Naive thymus-derived CD8-positive, alpha-beta T cell (primary cell): ENCODE results near the gene ART4. TPM values are rescaled to one million over a fixed set of nuclear protein-coding genes. Genes with fewer than 3 reads are reported as not detected.
A peak's percentile ranks its signal among the peaks of the same experiment; 100 is the strongest.

ENCODE experiments used
- ATAC-seq, 2 donors: fragments of 150-1000 bp; cut with Tn5 transposase in 1 of 2; sonication (Bioruptor Pico), chemical (Tn5 transposase) in 1 of 2; 1 replicate in 1 of 2; 2 replicates in 1 of 2; pipeline ENCODE4 v1.10.0; 2021; ENCODE audit warnings: mild to moderate bottlenecking in 2 of 2, moderate library complexity in 2 of 2
- POLR2A ChIA-PET: fragments of 350-600 bp; sonication (Branson Sonifier 250); formaldehyde crosslinking; loops from one replicate; lab custom pipeline; 2021; ENCODE audit warnings: antibody characterized with exemption; lab: Charles Lee
- DNase-seq, 10 donors: peaks; one replicate each; pipeline versions ENCODE4 v3.0.0 to v3.0.0-alpha.2; 2020 to 2022
- H3K27ac Mint-ChIP-seq, 10 donors: one replicate each; pipeline ENCODE4 v1.8.0; 2020 to 2022; ENCODE audit warnings: mild to moderate bottlenecking in 10 of 10, mixed read lengths in 10 of 10, moderate library complexity in 4 of 10, inconsistent platforms in 1 of 10
- H3K27me3 Mint-ChIP-seq, 5 donors: one replicate each; pipeline ENCODE4 v1.8.0; 2021 to 2022; ENCODE audit warnings: mixed read lengths in 5 of 5
- H3K36me3 Mint-ChIP-seq, 3 donors: one replicate each; pipeline ENCODE4 v1.8.0; 2020 to 2022; ENCODE audit warnings: mixed read lengths in 3 of 3, mild to moderate bottlenecking in 2 of 3, inconsistent platforms in 1 of 3
- H3K4me1 Mint-ChIP-seq, 4 donors: one replicate each; pipeline ENCODE4 v1.8.0; 2021 to 2022; ENCODE audit warnings: mixed read lengths in 4 of 4
- H3K4me3 Mint-ChIP-seq, 10 donors: one replicate each; pipeline ENCODE4 v1.8.0; 2020 to 2022; ENCODE audit warnings: mild to moderate bottlenecking in 10 of 10, mixed read lengths in 10 of 10, moderate library complexity in 6 of 10, inconsistent platforms in 1 of 10
- H3K9me3 Mint-ChIP-seq, 9 donors: one replicate each; pipeline ENCODE4 v1.8.0; 2020 to 2022; ENCODE audit warnings: mixed read lengths in 9 of 9, mild to moderate bottlenecking in 3 of 9, inconsistent platforms in 1 of 9, moderate library complexity in 1 of 9
- polyA plus RNA-seq, 3 donors: library from polyadenylated mRNA; unstranded; fragments of 300-500 nt; fragmentation: Illumina TruSeq; gene quantifications; one replicate each; pipeline ENCODE4 v1.2.3, GENCODE V29; 2021
- total RNA-seq, 8 experiments: library from RNA in 2 of 8; stranded (reverse) in 2 of 8; gene quantifications; one replicate each; pipeline ENCODE4 v1.2.3 and lab custom pipeline; 2021 to 2026

Gene ART4
- total and polyA plus RNA-seq, 5 experiments from 2014 or later = not detected

DNA sequence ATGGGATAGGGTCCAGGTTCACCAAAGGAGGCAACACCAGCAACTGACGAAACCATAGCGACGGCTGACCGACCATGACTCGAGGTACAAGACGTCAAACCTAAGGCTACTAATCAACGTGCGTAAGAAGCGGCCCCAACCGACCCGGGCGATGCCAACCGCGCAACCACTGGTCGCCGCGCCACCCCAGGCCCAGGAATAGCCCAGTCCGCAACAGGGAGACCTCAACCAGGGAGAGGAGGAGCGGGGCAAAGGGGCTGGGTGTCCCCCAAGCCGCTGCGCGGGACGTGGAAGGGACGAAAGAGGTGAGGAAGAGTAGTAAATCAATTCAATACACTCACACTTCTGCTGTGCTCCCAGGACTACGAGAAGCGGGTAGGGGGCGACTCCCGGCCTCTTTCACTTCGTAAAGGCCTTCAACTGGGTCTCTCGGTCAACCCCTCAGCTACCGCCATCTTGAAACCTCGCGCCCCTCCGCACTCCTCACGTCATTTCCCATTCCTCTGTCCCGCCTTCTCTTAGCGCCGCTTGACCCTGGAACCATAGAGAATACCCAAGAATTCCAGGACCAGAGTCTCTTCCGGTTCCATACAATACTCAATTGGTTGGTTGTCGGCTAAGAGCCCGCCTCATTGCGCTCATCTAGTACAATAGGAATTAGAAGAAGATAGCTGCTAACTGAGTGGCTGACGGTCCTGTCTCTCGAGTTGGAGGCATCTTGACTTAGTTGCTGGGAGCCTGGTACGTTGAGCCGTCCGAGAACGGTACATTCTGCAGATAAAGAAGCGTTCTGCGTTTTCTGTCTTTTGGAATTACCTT lies 40.1 kb downstream of the ART4 start, which contains the start of the genes C12orf60 and WBP11:
TSS of gene C12orf60 (plus strand) at position 660 of the 819 bp plus-strand sequence. CDS start 19,266 bp downstream, outside the sequence.
TSS of gene WBP11 (minus strand) at position 468 of the 819 bp plus-strand sequence. CDS start 2,095 bp downstream, outside the sequence.
- Mint-ChIP-seq H3K27ac (no peak within 1 kb of the TSS), H3K9me3 (no peaks in the 10 kb centered on the region), H3K27me3 (no peaks in the 10 kb centered on the region), H3K4me1 (peaks cover 10 to 24% (median 13%) of the 10 kb centered on the region in 4 donors), H3K4me3 (no peak within 1 kb of the TSS), H3K36me3 (peaks cover 0 to 27% (median 0%) of the 10 kb centered on the region in 3 donors)
- ATAC-seq (peak; percentile 94 to 97), DNase-seq (peak; percentile 63 to 96 (median 88))
- POLR2A ChIA-PET = interaction anchor here (0.7 to 7.3 kb wide), 15 partner anchors 8 to 1802 kb away, joined by 3 to 223 read pairs (median 4); partner anchors contain the start of genes ARHGDIB and ATF7IP

DNA sequence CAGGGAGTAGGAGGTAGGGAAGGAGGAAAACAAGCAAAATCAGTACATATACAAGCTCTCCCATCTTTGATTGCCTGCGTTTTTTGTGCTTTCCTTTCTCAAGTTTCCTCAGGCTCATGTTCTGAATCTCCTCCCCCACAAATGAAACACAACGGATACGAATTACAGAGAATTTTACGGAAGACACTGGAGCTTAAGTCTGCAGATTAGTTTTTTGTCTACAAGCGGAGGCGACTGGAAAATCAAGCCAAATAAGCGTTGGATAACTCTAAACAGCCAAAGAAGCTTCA lies 40.7 kb downstream of the ART4 start:
- H3K36me3 Mint-ChIP-seq = peaks cover 0 to 33% (median 4%) of the 10 kb centered on the region in 3 donors
- no peak for ATAC-seq
- H3K4me1 Mint-ChIP-seq = peaks cover 10 to 24% (median 14%) of the 10 kb centered on the region in 4 donors
- H3K4me3 Mint-ChIP-seq = no peak overlapping the region
- H3K9me3 Mint-ChIP-seq = no peaks in the 10 kb centered on the region
- POLR2A ChIA-PET = interaction anchor here (0.8 to 7.3 kb wide), 11 partner anchors 9 to 437 kb away, joined by 3 to 223 read pairs (median 4); partner anchors contain the start of genes ARHGDIB and ATF7IP
- no peak for DNase-seq
- no peak overlapping the region for H3K27ac Mint-ChIP-seq
- no peaks in the 10 kb centered on the region for H3K27me3 Mint-ChIP-seq

DNA sequence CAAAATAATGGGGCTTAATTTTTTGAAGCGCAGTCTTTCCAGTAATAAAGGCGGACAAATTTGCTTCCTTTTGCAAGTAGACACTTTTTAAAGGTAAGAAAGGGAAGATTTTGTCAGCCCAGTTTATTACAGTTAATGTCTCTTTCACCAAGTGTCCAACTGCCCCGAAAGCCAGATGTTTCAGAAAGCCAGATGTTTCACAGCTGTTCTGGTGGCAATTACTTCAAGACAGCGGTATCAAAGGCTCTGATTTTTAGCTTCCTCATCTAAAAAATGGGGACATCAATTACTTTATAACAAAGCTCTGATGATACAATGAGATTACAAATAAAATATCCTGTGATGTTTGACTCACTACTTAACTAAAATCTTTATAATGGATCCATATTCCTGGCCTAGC lies 41.1 kb downstream of the ART4 start:
- Mint-ChIP-seq H3K27ac (no peak overlapping the region), H3K36me3 (peaks cover 0 to 37% (median 8%) of the 10 kb centered on the region in 3 donors), H3K4me3 (no peak overlapping the region), H3K4me1 (peaks cover 10 to 27% (median 16%) of the 10 kb centered on the region in 4 donors), H3K9me3 (no peaks in the 10 kb centered on the region), H3K27me3 (no peaks in the 10 kb centered on the region)
- DNase-seq (no peak), ATAC-seq (no peak)
- POLR2A ChIA-PET = interaction anchor here (1.0 to 7.3 kb wide), 9 partner anchors 9 to 437 kb away, joined by 3 to 223 read pairs (median 5); partner anchors contain the start of gene ATF7IP

DNA sequence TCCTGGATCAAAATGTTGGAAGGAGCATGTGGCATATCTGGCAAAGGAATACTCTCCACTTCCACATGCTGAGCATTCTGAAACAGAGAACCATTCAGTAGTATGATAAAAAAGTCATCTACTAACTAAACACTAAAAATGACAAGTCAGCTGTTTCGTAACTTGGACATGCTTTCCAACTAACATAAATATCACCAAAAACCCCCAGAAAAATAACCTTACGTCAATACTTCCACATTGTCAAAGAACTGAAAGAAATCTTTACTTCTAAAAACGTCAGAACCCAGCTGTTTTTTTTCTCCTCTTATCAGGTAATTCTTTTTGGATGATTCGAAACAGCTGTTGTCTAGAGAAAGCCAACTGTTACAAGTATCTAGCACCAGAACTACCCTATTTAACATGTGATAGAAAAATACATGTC lies 48.3 kb downstream of the ART4 start:
- H3K36me3 Mint-ChIP-seq = peaks cover 4 to 97% (median 28%) of the 10 kb centered on the region in 3 donors
- no peak overlapping the region for H3K4me3 Mint-ChIP-seq
- POLR2A ChIA-PET = no interaction called here
- peaks cover 0 to 17% (median 4%) of the 10 kb centered on the region in 4 donors for H3K4me1 Mint-ChIP-seq
- no peaks in the 10 kb centered on the region for H3K9me3 Mint-ChIP-seq
- no peaks in the 10 kb centered on the region for H3K27me3 Mint-ChIP-seq
- no peak for ATAC-seq
- H3K27ac Mint-ChIP-seq = peak overlapping the region in 4 of 10 donors; percentile 18 to 57 (median 24)
- DNase-seq = no peak

- peaks cover 2 to 7% (median 3%) of the 10 kb centered on the region in 4 donors for H3K4me1 Mint-ChIP-seq
- no peak for DNase-seq
- no peaks in the 10 kb centered on the region for H3K27me3 Mint-ChIP-seq
- POLR2A ChIA-PET = interaction anchor here (1.1 to 5.1 kb wide), 3 partner anchors 9 to 15 kb away, joined by 4 to 40 read pairs (median 11); a partner anchor contains a TSS
- peaks cover 0 to 67% (median 20%) of the 10 kb centered on the region in 3 donors for H3K36me3 Mint-ChIP-seq
- peak overlapping the region in 2 of 10 donors; percentile 25 to 28 for H3K27ac Mint-ChIP-seq
- no peak overlapping the region for H3K4me3 Mint-ChIP-seq
- ATAC-seq = no peak
- no peaks in the 10 kb centered on the region for H3K9me3 Mint-ChIP-seq
These were observed 57.8 kb downstream of the ART4 start for GRCh38 chr12:14785568-14785967.

GRCh38 chr12:14784471-14784870 lies 58.9 kb downstream of the ART4 start:
- POLR2A ChIA-PET = interaction anchor here (0.7 to 5.1 kb wide), 3 partner anchors 10 to 205 kb away, joined by 7 to 40 read pairs (median 11); a partner anchor contains a TSS
- peaks cover 0 to 56% (median 16%) of the 10 kb centered on the region in 3 donors for H3K36me3 Mint-ChIP-seq
- no peak overlapping the region for H3K4me3 Mint-ChIP-seq
- H3K27ac Mint-ChIP-seq = peak overlapping the region in 2 of 10 donors; percentile 24 to 50
- ATAC-seq = no peak
- no peak for DNase-seq
- no peaks in the 10 kb centered on the region for H3K9me3 Mint-ChIP-seq
- H3K4me1 Mint-ChIP-seq = peaks cover 3 to 11% (median 8%) of the 10 kb centered on the region in 4 donors
- no peaks in the 10 kb centered on the region for H3K27me3 Mint-ChIP-seq

GRCh38 chr12:14782756-14783155 lies 60.6 kb downstream of the ART4 start:
- no peak for ATAC-seq
- POLR2A ChIA-PET = interaction anchor here (1.0 to 5.1 kb wide), 5 partner anchors 8 to 53 kb away, joined by 3 to 40 read pairs (median 3); a partner anchor contains a TSS
- no peak for DNase-seq
- Mint-ChIP-seq H3K4me1 (peaks cover 3 to 11% (median 8%) of the 10 kb centered on the region in 4 donors), H3K4me3 (no peak overlapping the region), H3K27ac (peak overlapping the region in 2 of 10 donors; percentile 42 to 48), H3K36me3 (peaks cover 0 to 39% (median 8%) of the 10 kb centered on the region in 3 donors), H3K27me3 (no peaks in the 10 kb centered on the region), H3K9me3 (no peaks in the 10 kb centered on the region)

DNA sequence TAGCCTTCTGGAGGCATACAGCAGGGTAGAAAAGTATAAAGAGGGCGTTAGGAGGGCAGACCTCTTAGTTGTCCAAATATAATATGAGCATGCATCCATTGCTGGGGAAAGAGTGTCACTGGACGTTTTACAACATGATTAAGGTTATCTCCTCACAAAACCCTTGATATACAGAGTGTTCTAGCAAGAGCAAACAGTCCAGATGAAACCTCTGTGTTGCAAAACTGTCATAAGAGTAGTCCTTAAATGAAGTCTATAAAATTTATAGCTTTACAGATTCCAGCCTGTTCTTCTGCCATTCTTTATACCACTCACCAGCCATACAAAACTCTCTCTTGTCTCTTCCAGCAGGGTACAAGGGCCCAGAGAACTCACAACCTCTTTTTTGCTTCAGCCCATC lies 61.8 kb downstream of the ART4 start:
- Mint-ChIP-seq H3K27ac (peak overlapping the region in 1 of 10 donors; percentile 11), H3K4me1 (peaks cover 3 to 15% (median 12%) of the 10 kb centered on the region in 4 donors), H3K36me3 (peaks cover 0 to 27% (median under 1%) of the 10 kb centered on the region in 3 donors), H3K9me3 (no peaks in the 10 kb centered on the region), H3K27me3 (no peaks in the 10 kb centered on the region), H3K4me3 (no peak overlapping the region)
- DNase-seq (no peak), ATAC-seq (no peak)
- POLR2A ChIA-PET = interaction anchor here (1.0 to 5.1 kb wide), 3 partner anchors 11 to 24 kb away, joined by 3 to 40 read pairs (median 3); a partner anchor contains a TSS

DNA sequence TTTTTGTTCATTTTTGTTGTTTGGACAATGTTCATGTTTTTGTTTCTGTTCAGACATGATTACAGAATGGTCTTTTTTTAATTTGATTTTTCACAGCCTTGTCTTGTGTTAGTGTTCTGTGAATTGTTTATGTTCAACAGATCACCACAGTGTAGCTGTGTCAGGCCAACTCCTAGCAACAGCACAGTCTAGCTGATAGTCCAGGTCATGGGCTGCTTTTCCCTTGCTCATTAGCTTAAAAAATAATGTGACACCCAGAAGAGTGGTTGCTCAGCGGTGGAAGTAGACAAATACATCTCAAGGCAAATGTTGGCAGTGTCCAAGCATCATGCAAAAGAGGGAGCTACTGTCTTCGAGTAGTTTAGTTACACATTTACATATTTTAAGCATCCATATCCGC lies 62.5 kb downstream of the ART4 start:
- no peak for DNase-seq
- no peak for ATAC-seq
- POLR2A ChIA-PET = interaction anchor here (1.5 to 5.1 kb wide), 2 partner anchors 10 to 184 kb away, joined by 3 to 40 read pairs; a partner anchor contains a TSS
- Mint-ChIP-seq H3K36me3 (peaks cover 0 to 20% (median 0%) of the 10 kb centered on the region in 3 donors), H3K9me3 (no peaks in the 10 kb centered on the region), H3K4me3 (no peak overlapping the region), H3K27ac (no peak overlapping the region), H3K27me3 (no peaks in the 10 kb centered on the region), H3K4me1 (peaks cover 4 to 22% (median 19%) of the 10 kb centered on the region in 4 donors)

DNA sequence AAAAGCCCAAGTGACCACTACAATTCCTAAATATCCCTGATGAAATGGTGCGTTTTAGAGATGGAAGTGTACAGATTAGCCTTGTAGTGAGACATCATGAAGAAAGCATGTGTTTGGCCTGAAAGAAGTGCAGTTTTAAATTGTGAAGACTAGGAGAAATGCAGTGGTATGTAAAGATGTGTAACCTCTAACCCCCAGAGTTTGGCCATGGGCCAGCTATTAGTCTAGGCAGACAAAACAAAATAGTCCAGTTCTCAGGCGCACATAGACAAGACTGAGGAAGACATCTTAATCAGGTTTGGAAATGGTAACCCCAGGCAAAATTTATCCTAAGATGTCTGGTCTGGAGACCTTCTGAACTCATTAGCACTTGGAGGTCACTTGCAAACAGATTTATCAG lies 63.5 kb downstream of the ART4 start:
- DNase-seq (no peak), ATAC-seq (no peak)
- POLR2A ChIA-PET = interaction anchor here (1.2 to 1.5 kb wide), 3 partner anchors 9 to 185 kb away, joined by 3 to 6 read pairs (median 5); partner anchors contain the start of genes C12orf60 and WBP11
- Mint-ChIP-seq H3K27ac (no peak overlapping the region), H3K36me3 (peaks cover 0 to 11% (median 0%) of the 10 kb centered on the region in 3 donors), H3K4me3 (no peak overlapping the region), H3K4me1 (peaks cover 12 to 33% (median 30%) of the 10 kb centered on the region in 4 donors), H3K9me3 (no peaks in the 10 kb centered on the region), H3K27me3 (no peaks in the 10 kb centered on the region)

GRCh38 chr12:14777271-14777670 lies 66.1 kb downstream of the ART4 start:
- DNase-seq (no peak), ATAC-seq (no peak)
- POLR2A ChIA-PET = interaction anchor here (1.2 kb wide), 1 partner anchor 8 kb away, joined by 4 read pairs; no protein-coding TSS in a partner anchor
- H3K36me3 Mint-ChIP-seq = no peaks in the 10 kb centered on the region
- H3K27me3 Mint-ChIP-seq = no peaks in the 10 kb centered on the region
- H3K4me3 Mint-ChIP-seq = peak overlapping the region in 1 of 10 donors; percentile 38
- peak overlapping the region in 1 of 10 donors; percentile 89 for H3K27ac Mint-ChIP-seq
- peaks cover 0 to under 1% (median 0%) of the 10 kb centered on the region in 9 donors for H3K9me3 Mint-ChIP-seq
- H3K4me1 Mint-ChIP-seq = peaks cover 20 to 48% (median 45%) of the 10 kb centered on the region in 4 donors
